HG03442 (cell line): ENCODE results near the gene CPTP.
"Not testable (repeated sequence)": the region's sequence is repeated elsewhere in the genome, so short reads cannot be mapped to it uniquely, and the experiment has no call there.

Source experiments
- ATAC-seq: cut with Tn5 transposase; IDR thresholded peaks from one replicate; pipeline ENCODE4 v1.9.1; 2021; ENCODE audit warnings: mild to moderate bottlenecking, moderate library complexity; ENCODE audit not compliant: unreplicated experiment

Gene CPTP

GRCh38 chr1:1305300-1306069, 19.1 kb upstream of the CPTP start:
- no peak for ATAC-seq

- no peak for ATAC-seq
These were observed 18.4 kb upstream of the CPTP start for GRCh38 chr1:1306070-1306660.

- no peak for ATAC-seq
These were observed 17.8 kb upstream of the CPTP start for GRCh38 chr1:1306661-1307260.

GRCh38 chr1:1307261-1307922, 17.2 kb upstream of the CPTP start:
- peak; percentile 2 for ATAC-seq

GRCh38 chr1:1307923-1308755, 16.5 kb upstream of the CPTP start, which contains the start of the genes ACAP3 and PUSL1:
Gene ACAP3 (minus strand): TSS chr1:1307930. CDS start chr1:1307815, 115 bp downstream.
Gene PUSL1 (plus strand): TSS chr1:1308597. CDS start chr1:1308644, 47 bp downstream.
- ATAC-seq, result peak; percentile 59

GRCh38 chr1:1308756-1309250, 15.8 kb upstream of the CPTP start:
- ATAC-seq, result no peak

GRCh38 chr1:1309251-1310108, 15.1 kb upstream of the CPTP start:
- ATAC-seq, result no peak

- no peak for ATAC-seq
These were observed 14.6 kb upstream of the CPTP start for GRCh38 chr1:1310109-1310385.

GRCh38 chr1:1310476-1311053, 14.0 kb upstream of the CPTP start:
- ATAC-seq, result no peak

- ATAC-seq, result no peak
These were observed 13.2 kb upstream of the CPTP start for GRCh38 chr1:1311107-1312104.

GRCh38 chr1:1312450-1313314, 11.9 kb upstream of the CPTP start:
- no peak for ATAC-seq

- ATAC-seq, result no peak
These were observed 10.9 kb upstream of the CPTP start for GRCh38 chr1:1313500-1314236.

GRCh38 chr1:1314237-1314586, 10.4 kb upstream of the CPTP start:
- ATAC-seq, result no peak

- ATAC-seq, result no peak
These were observed 9.8 kb upstream of the CPTP start for GRCh38 chr1:1314678-1315335.

- no peak for ATAC-seq
These were observed 9.1 kb upstream of the CPTP start for GRCh38 chr1:1315435-1315954.

- ATAC-seq, result not testable (repeated sequence)
These were observed 8.4 kb upstream of the CPTP start for GRCh38 chr1:1316199-1316598.
